Measurements from ENCODE around the gene ARHGAP4. TPM values are rescaled to one million over a fixed set of nuclear protein-coding genes. Genes with fewer than 3 reads are reported as not detected.

The ARHGAP4 gene
- total and polyA plus RNA-seq, 2 donors (not counting 3 experiments of a cell fraction or from before 2014, with no cell fraction given) = 20.9 to 33.3 TPM

DNA sequence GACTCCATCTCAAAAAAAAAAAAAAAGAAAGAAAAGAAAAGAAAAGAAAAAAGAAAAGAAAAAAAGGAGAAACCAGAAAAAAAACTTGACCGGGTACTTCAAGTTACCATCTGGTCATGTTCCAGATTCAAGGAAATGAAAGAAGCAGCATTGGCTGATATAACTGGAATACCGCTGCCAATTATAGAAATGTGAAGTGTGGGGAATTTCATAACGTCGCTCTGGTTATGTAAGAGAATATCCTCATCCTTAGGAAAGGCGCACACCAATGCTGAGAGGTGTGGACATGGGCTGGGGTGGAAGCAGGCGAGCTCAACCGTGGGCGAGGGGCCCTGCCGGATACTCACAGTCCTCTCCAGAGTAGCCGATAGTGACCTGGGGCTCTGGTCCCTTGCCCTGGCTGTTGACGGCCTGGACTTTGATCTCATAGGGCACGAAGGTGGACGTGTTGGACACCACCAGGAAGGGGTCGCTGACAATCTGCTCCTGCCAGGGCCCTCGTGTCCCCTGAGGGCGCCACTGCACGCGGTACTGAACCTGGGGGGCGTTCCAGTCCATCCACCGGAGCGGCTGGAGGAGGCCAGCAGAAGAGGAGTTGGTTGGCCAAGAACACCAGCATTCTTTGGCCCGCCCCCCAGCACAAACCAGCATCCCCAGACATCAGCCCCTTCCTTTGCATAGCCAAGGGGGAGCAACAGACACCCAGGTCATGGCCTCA lies 59.6 kb downstream of the ARHGAP4 start:
- Histone ChIP-seq H4K20me1 (replicated peaks; ENCODE audit: control insufficient read depth, extremely low read depth, insufficient read depth, low read length) (no peaks in the 10 kb centered on the region), H3K36me3 (ENCODE audit: control insufficient read depth in 2 of 2, extremely low read depth in 1 of 2, insufficient read depth in 2 of 2, low read length in 2 of 2) (no peaks in the 10 kb centered on the region), H3K4me2 (ENCODE audit: insufficient read depth, low read length) (no peak overlapping the region), H3K9me1 (replicated peaks; ENCODE audit: control insufficient read depth, extremely low read depth, insufficient read depth, low read length) (no peaks in the 10 kb centered on the region), H3K4me3 (replicated peaks in 1 of 3; ENCODE audit: insufficient read depth in 1 of 3, low read depth in 1 of 3, low read length in 3 of 3) (no peak overlapping the region), H3K27me3 (ENCODE audit: control insufficient read depth in 2 of 2, insufficient read depth in 2 of 2, low read length in 2 of 2) (no peaks in the 10 kb centered on the region), H3K27ac (ENCODE audit: insufficient read depth, low read depth, low read length) (no peak overlapping the region), H2AFZ (ENCODE audit: low read depth, low read length) (no peak overlapping the region), H3K4me1 (ENCODE audit: control insufficient read depth, extremely low read depth, insufficient read depth, low read length) (no peaks in the 10 kb centered on the region), H3K9ac (replicated peaks; ENCODE audit: extremely low read depth, insufficient read depth, low read length) (no peak overlapping the region), H3K79me2 (ENCODE audit: control insufficient read depth, insufficient read depth, low read length) (no peaks in the 10 kb centered on the region), H3K9me3 (replicated peaks; ENCODE audit: control insufficient read depth, insufficient read depth, low read length) (no peaks in the 10 kb centered on the region)
- ChIA-PET POLR2A (no interaction called here), CTCF (no interaction called here)
- BruUV-seq (replicated peaks) = no TSS peak
- DNase-seq (ENCODE audit: low read depth, low spot score) = no peak
- TF ChIP-seq MYC (IDR thresholded peaks at IDR 0.05; ENCODE audit: low read depth, low read length) (no peak), POLR2A (IDR thresholded peaks at IDR 0.05; ENCODE audit: low read depth, low read length) (no peak)
- intact Hi-C loops (cut with micrococcal nuclease) (no loop called here), dilution Hi-C loops (cut with MboI; ENCODE audit: extremely low pct_ligation_motif_present, low sequenced_read_pairs) (no loop called here)
- no peak for FAIRE-seq

DNA sequence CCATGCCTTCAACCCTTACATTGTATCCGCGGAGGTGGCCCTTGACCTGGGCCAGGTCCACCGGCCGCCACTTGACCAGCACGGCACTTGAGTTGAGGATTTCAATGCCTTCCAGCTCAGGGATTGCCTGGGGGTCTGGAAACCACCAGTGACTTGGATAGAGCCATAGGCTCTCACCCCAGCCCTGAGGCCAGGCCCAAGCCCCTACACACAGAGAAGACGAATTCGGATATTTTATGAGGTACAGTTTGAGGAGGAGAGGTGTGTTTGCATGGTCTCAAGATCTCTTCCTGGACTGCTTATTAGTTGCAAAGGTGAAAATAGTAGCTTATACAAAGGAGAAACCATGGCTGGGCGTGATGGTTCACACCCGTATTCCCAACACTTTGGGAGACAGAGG lies 60.4 kb downstream of the ARHGAP4 start:
- CTCF ChIA-PET = no interaction called here
- no peak for FAIRE-seq
- no peaks in the 10 kb centered on the region for H3K27me3 ChIP-seq (ENCODE audit: control insufficient read depth in 2 of 2, insufficient read depth in 2 of 2, low read length in 2 of 2)
- H3K27ac ChIP-seq (ENCODE audit: insufficient read depth, low read depth, low read length) = no peak overlapping the region
- H3K9me1 ChIP-seq (replicated peaks; ENCODE audit: control insufficient read depth, extremely low read depth, insufficient read depth, low read length) = no peaks in the 10 kb centered on the region
- no TSS peak for BruUV-seq (replicated peaks)
- H4K20me1 ChIP-seq (replicated peaks; ENCODE audit: control insufficient read depth, extremely low read depth, insufficient read depth, low read length) = no peaks in the 10 kb centered on the region
- no peak overlapping the region for H3K9ac ChIP-seq (replicated peaks; ENCODE audit: extremely low read depth, insufficient read depth, low read length)
- H2AFZ ChIP-seq (ENCODE audit: low read depth, low read length) = no peak overlapping the region
- no peaks in the 10 kb centered on the region for H3K9me3 ChIP-seq (replicated peaks; ENCODE audit: control insufficient read depth, insufficient read depth, low read length)
- no peak overlapping the region for H3K4me2 ChIP-seq (ENCODE audit: insufficient read depth, low read length)
- dilution Hi-C loops (cut with MboI; ENCODE audit: extremely low pct_ligation_motif_present, low sequenced_read_pairs) = no loop called here
- no peak overlapping the region for H3K4me3 ChIP-seq (replicated peaks in 1 of 3; ENCODE audit: insufficient read depth in 1 of 3, low read depth in 1 of 3, low read length in 3 of 3)
- POLR2A ChIA-PET = no interaction called here
- intact Hi-C loops (cut with micrococcal nuclease) = no loop called here
- no peaks in the 10 kb centered on the region for H3K4me1 ChIP-seq (ENCODE audit: control insufficient read depth, extremely low read depth, insufficient read depth, low read length)
- DNase-seq (ENCODE audit: low read depth, low spot score) = no peak
- H3K36me3 ChIP-seq (ENCODE audit: control insufficient read depth in 2 of 2, extremely low read depth in 1 of 2, insufficient read depth in 2 of 2, low read length in 2 of 2) = no peaks in the 10 kb centered on the region
- H3K79me2 ChIP-seq (ENCODE audit: control insufficient read depth, insufficient read depth, low read length) = no peaks in the 10 kb centered on the region
- TF ChIP-seq FOS (IDR thresholded peaks at IDR 0.05; ENCODE audit: borderline replicate concordance, insufficient read depth, low read length) (no peak), GATA2 (IDR thresholded peaks at IDR 0.05; ENCODE audit: insufficient read depth, insufficient read length, low read depth, low read length) (no peak), POLR2AphosphoS5 (IDR thresholded peaks at IDR 0.05; ENCODE audit: insufficient read depth, low read depth, low read length) (no peak), POLR2A (IDR thresholded peaks at IDR 0.05; ENCODE audit: low read depth, low read length) (no peak), MYC (IDR thresholded peaks at IDR 0.05; ENCODE audit: low read depth, low read length) (no peak), EZH2 (IDR thresholded peaks at IDR 0.05; ENCODE audit: borderline replicate concordance, low read depth, low read length, severe bottlenecking) (no peak), JUN (IDR thresholded peaks at IDR 0.05; ENCODE audit: borderline replicate concordance, insufficient read depth, insufficient read length, low read depth) (no peak)
- TF ChIP-seq, protein P1, sequence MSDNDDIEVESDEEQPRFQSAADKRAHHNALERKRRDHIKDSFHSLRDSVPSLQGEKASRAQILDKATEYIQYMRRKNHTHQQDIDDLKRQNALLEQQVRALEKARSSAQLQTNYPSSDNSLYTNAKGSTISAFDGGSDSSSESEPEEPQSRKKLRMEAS (IDR thresholded peaks at IDR 0.05; ENCODE audit: insufficient read depth, insufficient read length) = no peak
- TF ChIP-seq, protein P2, sequence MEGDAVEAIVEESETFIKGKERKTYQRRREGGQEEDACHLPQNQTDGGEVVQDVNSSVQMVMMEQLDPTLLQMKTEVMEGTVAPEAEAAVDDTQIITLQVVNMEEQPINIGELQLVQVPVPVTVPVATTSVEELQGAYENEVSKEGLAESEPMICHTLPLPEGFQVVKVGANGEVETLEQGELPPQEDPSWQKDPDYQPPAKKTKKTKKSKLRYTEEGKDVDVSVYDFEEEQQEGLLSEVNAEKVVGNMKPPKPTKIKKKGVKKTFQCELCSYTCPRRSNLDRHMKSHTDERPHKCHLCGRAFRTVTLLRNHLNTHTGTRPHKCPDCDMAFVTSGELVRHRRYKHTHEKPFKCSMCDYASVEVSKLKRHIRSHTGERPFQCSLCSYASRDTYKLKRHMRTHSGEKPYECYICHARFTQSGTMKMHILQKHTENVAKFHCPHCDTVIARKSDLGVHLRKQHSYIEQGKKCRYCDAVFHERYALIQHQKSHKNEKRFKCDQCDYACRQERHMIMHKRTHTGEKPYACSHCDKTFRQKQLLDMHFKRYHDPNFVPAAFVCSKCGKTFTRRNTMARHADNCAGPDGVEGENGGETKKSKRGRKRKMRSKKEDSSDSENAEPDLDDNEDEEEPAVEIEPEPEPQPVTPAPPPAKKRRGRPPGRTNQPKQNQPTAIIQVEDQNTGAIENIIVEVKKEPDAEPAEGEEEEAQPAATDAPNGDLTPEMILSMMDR (IDR thresholded peaks at IDR 0.05; ENCODE audit: extremely low read depth in 1 of 2, insufficient read depth in 1 of 2, low read depth in 1 of 2, low read length in 2 of 2) = no peak

All from endothelial cell of umbilical vein (primary cell).